GM19455 (cell line): ENCODE measurements around the gene CPSF4L.
"Not testable (repeated sequence)": the region's sequence is repeated elsewhere in the genome, so short reads cannot be mapped to it uniquely, and the experiment has no call there.

Experiments
- ATAC-seq: cut with Tn5 transposase; IDR thresholded peaks from one replicate; pipeline ENCODE4 v1.9.1; 2021; ENCODE audit not compliant: unreplicated experiment

The CPSF4L gene

GRCh38 chr17:73269791-73270190, 8.1 kb upstream of the CPSF4L start:
- no peak for ATAC-seq

GRCh38 chr17:73269329-73269615, 7.6 kb upstream of the CPSF4L start:
- no peak for ATAC-seq

DNA sequence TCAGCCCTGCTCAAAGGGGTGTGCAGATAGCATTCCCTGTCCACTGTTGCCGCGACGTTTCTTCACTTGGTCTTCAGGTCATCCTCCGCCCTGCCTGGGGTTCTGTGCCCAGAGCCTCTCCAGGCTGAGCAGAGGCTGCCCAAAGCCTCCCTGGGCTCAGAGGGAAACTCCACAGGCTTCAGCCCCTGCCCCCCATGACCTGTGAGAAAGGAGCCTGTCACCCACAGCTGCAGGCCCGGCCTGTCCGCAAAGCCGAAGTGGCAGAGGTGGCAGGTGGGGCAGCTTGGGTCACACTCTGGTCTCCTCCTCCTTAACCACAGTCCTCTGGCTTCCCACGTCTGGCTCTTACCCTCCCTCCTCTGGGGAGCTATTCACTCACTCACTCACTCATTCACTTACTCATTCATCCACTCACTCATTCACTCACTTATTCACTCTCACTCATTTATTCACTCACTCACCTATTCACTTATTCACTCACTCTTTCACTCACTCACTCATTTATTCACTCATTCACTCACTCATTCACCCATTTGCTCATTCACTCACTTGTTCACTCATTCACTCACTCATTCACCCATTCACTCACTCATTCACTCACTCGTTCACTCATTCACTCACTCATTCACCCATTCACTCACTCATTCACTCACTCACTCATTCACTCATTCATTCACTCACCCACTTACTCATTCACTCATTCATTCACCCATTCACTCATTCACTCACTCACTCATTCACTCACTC, 7.1 kb upstream of the CPSF4L start:
- no peak for ATAC-seq

DNA sequence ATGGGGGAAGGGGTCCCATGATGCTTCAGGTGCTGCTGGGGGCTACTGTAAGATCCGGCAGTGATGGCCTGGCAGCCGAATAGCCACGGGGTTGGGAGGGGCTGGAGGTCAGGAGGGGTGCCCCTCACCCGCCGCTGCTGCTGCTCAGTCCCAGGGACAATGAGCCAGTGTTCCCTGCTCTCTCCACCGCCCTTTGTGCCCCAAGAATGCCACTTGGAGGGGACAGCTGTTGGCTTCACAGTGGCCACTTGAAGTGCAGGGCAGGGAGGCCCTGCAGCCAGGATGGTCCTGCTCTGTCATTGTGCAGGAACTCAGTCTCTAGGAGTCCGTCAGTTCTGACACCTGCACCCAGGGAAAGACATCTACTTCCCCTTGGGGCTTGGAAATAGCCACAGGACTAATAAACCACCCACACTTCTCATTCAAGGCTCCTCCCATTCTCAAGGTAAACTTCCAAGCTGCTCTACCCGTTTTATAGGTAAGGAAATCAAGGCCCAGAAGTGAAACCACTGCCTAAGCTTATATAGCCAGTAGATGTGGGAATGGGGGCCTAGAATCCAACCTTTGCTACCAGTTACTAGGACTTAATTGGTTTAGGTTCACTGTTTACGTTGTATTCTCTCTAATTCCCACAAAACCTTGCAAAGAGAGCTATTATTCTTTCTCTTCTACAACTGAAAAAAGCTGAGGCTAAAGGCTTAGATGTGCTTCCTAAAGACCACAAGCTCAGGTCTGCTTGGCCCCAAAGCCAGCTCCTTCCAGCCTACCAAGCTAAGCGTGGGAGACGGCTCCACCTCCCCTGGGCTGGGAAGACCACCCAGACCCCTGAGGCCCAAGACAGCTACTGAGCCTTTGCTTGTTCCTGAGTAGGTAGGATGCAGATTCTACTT, 6.2 kb upstream of the CPSF4L start:
- ATAC-seq, result no peak

DNA sequence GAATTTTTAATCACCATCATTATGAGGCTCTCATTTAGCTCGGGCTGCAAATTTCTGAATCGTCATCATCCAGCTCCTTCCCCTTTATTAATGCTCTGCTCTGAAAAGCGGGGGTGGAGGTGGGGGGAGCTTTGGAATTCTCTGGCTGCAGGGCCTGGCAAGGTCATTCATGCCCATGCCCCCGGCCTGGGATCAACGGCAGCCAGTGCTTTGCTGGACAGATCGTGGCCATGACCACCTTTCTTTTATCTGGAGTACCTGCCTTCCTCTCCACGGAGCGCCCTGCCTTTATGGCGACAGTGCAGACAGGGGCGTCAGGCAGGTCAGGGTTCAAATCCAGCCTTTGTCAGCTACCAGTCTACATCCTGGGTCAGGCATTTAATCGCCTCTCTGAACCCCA, 5.1 kb upstream of the CPSF4L start:
- no peak for ATAC-seq

- ATAC-seq, result no peak
Measured at GRCh38 chr17:73265646-73266640, 4.3 kb upstream of the CPSF4L start.

- ATAC-seq, result not testable (repeated sequence)
Measured at GRCh38 chr17:73264448-73264847, 2.8 kb upstream of the CPSF4L start.

GRCh38 chr17:73262676-73263642, 1.3 kb upstream of the CPSF4L start:
- ATAC-seq, result no peak

GRCh38 chr17:73261952-73262675, 434 bp upstream of the CPSF4L start:
- ATAC-seq, result no peak

GRCh38 chr17:73257516-73257915, 4.2 kb downstream of the CPSF4L start:
- no peak for ATAC-seq

GRCh38 chr17:73256220-73256619, 5.5 kb downstream of the CPSF4L start:
- no peak for ATAC-seq

GRCh38 chr17:73255671-73256181, 6.0 kb downstream of the CPSF4L start:
- ATAC-seq, result no peak

- ATAC-seq, result no peak
Measured at GRCh38 chr17:73251871-73252270, 9.8 kb downstream of the CPSF4L start.

GRCh38 chr17:73250851-73251640, 10.6 kb downstream of the CPSF4L start:
- no peak for ATAC-seq

DNA sequence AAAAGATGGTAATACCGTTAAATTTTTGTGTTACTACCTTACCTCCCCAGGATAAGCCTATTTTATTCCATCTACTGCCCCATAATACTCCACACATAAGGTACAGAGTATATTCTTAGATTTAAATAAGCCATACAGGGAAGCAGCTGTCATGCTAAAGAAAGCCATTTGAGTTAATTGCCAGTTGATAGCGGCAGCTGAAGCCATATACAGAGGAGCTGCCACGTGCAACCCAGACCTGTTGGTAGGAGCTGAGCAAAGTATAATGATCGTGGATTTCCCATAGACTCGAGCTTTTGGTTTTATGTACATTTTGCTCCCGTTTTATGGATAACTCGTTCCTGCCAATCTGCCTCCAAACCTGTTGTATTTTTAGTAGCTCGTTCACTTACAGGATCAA, 12.0 kb downstream of the CPSF4L start:
- no peak for ATAC-seq

DNA sequence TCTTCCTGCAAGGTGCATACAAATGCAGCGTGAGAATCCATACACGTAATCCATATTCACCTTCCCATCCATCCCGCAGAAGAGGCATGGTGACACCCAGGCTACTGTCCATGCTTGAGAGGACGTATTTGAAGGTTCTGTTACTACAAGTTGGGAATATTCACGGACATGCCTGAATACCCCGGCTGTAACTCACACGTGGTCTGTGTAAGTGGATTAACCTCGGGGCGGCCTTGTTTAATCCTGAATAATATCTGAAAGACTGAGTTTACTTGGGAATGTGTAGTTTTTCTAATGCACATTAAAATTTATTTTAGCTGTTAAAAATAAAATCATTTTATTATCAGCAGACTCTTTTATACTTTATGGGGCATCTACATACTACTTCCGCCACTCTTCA, 13.1 kb downstream of the CPSF4L start:
- no peak for ATAC-seq

GRCh38 chr17:73247726-73248125, 14.0 kb downstream of the CPSF4L start:
- no peak for ATAC-seq

DNA sequence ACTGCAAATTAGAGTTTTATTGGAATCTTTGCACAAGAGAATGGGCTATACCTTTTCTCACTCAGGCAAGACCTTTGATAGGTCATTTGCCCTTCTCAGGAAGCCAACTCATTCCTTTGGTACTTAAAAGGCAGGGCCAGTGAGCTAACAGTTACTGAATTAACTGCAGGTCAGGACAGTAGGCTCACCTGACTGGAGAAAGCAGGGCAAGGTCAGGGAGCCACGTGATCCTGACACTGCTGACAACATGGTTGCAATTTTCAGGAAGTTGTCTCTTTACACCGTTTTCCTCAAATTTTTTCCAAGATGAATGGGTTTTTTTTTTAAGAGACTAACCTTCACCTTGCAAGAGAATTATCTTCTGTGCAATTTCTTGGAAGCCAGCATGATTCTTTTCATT, 21.1 kb downstream of the CPSF4L start:
- ATAC-seq, result no peak
